B cell (primary cell): ENCODE data around the gene RABL6.

ENCODE experiments used
- EZH2 ChIP-seq: IDR thresholded peaks from 2 replicates; pipeline ENCODE4 v1.6.1; 2012; ENCODE audit warnings: borderline replicate concordance, low read depth, mild to moderate bottlenecking, moderate library complexity, low read length; ENCODE audit not compliant: insufficient read depth, poor library complexity, severe bottlenecking
- TF ChIP-seq, protein P1 (sequence below): fragments of 200-600 bp; IDR thresholded peaks from one replicate; pipeline ENCODE4 v1.8.0; 2022; ENCODE audit warnings: antibody characterized with exemption, mild to moderate bottlenecking

DNA sequence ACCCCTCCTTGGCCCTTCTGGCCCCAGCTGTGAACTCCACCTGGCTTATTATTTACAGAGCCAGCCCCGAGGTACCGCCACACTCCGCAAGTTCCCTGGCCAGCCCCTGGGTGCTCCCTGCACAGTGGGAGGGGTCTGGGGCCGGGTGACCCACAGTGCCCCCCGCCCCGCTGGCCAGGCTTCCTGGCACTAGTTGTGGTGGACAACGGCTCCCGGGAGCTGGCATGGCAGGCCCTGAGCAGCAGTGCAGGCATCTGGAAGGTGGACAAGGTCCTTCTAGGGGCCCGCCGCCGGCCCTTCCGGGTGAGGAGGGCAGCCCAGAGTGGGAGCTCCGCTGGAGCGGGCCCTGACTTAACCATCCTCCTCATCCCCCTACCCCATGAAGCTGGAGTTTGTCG, 48.3 kb downstream of the RABL6 start:
- TF ChIP-seq EZH2 = no peak
- TF ChIP-seq, protein P1, sequence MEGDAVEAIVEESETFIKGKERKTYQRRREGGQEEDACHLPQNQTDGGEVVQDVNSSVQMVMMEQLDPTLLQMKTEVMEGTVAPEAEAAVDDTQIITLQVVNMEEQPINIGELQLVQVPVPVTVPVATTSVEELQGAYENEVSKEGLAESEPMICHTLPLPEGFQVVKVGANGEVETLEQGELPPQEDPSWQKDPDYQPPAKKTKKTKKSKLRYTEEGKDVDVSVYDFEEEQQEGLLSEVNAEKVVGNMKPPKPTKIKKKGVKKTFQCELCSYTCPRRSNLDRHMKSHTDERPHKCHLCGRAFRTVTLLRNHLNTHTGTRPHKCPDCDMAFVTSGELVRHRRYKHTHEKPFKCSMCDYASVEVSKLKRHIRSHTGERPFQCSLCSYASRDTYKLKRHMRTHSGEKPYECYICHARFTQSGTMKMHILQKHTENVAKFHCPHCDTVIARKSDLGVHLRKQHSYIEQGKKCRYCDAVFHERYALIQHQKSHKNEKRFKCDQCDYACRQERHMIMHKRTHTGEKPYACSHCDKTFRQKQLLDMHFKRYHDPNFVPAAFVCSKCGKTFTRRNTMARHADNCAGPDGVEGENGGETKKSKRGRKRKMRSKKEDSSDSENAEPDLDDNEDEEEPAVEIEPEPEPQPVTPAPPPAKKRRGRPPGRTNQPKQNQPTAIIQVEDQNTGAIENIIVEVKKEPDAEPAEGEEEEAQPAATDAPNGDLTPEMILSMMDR = no peak
